Ramos (cell line): ENCODE measurements around the gene LARGE1.

Experiments
- in situ Hi-C: fragments of 300-500 bp; cut with MboI; formaldehyde crosslinking; loops from one replicate; pipeline ENCODE4 v1.14.3; 2022; ENCODE audit warnings: low sequenced_read_pairs; ENCODE audit not compliant: unreplicated experiment

LARGE1 gene

DNA sequence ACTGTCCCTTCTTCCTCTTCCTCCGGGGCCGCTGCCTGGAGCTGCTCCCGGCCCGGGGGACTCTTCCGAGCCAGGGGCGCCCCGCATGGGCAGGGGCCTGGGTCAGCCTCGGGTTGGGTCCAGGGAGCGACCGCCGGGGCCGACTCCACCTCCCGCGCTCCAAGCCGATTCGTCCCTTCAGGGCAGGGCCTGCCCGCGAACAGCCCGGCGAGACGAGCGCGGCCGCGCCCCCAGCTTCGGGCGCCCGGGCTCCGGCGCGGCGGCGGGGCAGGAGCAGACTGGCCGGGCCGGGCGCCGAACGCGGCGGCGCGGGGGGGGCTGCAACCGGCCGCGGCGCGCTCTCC is at the start of gene LARGE1:
Gene LARGE1 (minus strand): TSS at position 280 of the 344 bp plus-strand sequence.
- in situ Hi-C loops = no loop called here

DNA sequence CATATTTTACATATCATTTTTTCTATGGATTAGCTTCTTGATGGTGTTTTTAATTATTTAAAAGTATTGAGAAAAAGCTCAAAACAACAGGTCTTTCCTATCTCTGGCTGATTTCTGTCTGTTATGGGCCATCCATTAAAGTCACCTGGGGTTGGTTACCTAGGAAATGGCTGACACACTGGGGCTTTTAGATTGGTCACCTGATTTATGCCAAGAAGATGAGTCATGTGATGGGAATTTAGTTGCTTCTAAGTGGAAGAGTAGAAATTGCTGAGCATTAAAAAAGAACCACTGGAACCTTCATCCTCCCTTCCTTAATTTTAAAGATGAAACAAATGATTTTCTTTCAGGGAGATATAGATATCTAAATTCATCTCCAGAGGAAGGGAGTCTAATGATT is 48.8 kb upstream of the LARGE1 start:
- in situ Hi-C loops = no loop called here

DNA sequence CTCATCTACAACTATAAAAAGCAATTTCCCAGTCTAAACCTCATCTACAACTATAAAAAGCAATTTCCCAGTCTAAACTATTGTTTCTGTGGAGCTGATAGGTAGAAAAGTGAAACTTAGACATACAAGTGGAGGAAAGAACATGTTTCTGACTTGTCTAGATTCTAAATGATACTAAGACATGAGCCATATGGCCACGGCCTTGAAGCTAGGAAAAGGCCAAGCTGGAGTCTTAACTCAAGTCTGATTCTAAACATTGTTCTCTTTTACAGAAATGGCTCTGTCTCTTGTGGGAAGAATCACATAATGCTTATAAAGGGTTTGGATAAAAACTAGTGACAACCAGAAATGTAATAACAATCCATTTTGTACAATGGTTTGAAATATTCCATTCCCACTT is 43.8 kb upstream of the LARGE1 start:
- in situ Hi-C loops = no loop called here

DNA sequence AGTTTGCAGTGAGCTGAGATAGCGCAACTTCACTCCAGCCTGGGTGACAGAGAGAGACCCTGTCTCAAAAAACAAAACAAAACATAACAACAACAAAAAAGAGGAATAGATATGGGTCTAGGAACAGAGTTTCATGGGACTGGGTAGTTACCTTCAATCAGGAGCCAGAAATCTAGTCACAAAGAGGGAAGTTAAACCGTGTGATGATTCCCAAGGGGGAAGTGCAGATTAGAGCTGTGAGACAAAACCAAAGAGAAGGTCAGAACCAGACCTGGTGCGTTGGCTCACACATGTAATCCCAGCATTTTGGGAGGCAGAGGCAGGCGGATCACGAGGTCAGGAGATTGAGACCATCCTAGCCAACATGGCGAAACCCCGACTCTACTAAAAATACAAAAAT is 42.1 kb upstream of the LARGE1 start:
- in situ Hi-C loops = no loop called here

DNA sequence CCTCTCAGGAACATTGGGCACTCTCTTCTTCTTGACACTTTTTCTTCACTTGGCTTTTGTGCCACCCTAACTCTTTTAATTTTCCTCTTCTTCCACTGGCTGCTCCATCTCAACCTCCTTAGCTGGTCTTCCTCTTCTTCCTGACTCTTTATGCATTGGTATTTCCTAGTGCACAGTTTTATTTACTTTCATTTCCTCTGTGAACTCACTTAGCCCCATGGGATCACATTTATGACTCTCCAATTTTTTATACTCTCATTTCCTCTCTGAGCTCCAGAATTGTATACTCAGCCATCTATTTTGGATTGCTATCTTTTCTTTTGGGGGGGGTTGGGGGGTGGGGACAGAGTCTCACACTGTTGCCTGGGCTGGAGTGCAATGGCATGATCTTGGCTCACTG is 38.5 kb upstream of the LARGE1 start:
- in situ Hi-C loops = no loop called here

DNA sequence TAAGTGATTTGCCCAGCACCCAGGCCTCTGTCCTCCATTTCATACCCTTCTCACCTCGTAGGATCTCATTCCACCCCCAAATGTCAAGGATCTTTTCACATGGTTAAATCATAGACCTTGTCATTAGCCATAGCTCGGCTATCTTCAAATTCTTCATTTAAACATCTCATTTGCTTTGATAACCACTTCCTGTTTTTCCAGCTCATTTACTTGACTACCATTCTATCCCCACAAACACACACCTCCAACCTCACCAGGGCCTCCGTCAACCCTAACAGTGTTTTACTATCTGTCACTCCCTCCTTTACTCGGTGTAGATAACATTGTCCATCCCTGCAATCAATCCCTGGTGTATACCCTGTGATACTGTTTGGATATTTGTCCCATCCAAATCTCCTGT is 36.8 kb upstream of the LARGE1 start:
- in situ Hi-C loops = no loop called here

DNA sequence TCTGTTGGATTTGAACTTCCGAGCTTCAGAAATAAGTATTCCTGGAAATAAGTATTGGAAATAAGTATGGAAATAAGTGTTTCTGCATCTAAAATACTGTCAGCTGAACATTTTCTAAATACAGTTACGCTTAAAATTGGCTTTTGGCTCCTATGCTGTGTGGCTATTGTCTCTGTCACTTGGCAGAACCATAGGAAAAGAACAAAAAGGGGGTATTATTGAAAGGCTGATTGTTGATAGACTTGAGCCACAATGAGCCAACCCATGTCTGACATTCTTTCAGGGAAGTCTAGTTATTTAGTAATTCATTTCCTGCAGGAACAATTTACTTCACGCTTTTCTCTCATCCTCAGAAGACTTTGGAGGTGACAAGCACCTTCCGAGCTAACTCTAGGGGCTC is 32.5 kb upstream of the LARGE1 start:
- in situ Hi-C loops = no loop called here

DNA sequence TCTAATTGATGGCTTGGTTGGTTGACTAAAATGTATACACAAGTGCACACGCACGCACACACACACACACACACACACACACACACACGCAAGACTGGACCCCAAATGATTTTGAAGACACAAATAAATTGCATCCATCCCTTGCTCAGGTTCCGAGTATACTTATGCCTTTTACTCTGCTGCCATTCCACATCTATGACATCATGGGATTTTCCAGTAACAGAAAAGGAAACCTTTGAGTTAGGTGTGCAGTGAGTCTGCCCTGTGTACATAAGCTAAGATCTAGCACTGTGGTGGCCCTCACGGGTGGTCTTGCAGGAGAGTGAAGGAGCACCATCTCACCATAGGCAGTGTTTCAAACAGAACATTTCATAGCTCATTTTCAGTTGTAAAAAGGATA is 20.5 kb upstream of the LARGE1 start:
- in situ Hi-C loops = no loop called here

DNA sequence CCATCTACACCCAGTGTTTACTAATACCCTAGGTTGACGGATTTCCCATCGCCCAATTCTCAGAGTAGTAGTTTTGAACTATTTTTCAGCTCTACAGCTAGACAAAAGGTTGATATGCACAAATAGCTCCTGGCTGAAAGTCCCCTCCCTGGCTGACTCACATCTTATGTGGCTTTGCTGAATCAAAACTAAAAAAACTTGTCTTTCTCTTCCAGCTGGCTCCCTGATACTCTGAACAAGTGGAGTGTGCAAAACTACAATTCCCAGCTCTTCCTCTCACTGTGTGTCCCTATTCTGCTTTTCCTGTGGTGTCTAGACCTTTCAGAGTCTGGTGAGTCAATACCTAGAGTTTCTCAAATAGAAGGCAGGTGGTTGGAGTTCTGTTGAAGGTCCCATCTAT is 12.7 kb upstream of the LARGE1 start:
- in situ Hi-C loops = no loop called here

DNA sequence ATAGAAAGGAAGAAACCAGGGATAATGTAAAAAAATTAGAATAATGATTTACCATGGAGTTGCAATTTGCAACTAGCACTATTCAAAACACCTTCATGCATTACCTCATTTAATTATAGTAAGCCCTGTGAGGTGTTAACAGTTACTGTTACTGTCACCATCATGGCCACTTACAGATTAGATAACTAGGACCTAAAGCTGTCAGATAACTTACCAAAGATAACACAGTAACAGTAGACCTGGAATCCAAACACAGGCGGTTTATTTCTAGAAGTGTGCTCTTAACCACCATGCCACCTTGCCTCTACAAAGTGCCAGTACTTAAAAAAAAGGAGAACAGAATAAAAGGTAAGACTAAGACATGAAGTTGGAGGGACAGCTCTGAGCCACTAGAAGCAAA is 11.1 kb upstream of the LARGE1 start:
- in situ Hi-C loops = no loop called here

DNA sequence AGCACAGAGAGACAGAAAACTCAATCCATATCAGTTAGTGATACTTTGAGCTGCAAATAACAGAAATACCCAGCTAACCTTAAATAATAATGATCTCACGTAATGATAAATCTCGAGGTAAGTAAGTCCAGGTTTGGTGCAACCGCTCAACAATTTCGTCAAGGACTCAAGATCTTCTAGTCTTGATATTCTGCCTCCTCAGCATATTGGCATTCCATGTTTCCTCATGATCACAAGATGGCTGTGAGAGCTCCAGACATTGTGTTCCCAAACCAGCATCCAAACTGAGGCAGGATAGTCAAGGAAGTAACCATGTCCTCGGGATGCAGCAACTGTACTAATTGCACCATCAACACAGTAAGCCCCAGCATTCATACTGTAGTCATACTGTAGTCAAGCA is 7.5 kb upstream of the LARGE1 start:
- in situ Hi-C loops = no loop called here

DNA sequence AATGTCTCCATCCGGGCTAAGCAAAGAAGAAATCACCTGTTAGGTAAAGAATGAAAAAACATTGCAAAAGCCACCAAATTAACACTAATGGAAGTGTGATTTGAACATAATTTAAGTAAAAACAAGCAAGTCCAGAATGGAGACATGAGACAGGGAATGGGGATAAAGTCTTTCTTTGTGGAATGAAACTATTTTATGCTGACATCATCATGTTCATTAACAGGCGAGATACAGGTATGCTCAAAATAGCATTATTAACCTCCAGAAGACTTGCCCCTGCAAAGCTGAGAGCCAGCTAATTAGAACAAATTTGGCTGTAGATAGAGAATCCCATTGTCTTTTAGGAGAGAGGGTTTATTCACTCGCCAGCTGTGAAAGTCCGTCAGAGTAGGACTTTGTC is 4.9 kb upstream of the LARGE1 start:
- in situ Hi-C loops = no loop called here

DNA sequence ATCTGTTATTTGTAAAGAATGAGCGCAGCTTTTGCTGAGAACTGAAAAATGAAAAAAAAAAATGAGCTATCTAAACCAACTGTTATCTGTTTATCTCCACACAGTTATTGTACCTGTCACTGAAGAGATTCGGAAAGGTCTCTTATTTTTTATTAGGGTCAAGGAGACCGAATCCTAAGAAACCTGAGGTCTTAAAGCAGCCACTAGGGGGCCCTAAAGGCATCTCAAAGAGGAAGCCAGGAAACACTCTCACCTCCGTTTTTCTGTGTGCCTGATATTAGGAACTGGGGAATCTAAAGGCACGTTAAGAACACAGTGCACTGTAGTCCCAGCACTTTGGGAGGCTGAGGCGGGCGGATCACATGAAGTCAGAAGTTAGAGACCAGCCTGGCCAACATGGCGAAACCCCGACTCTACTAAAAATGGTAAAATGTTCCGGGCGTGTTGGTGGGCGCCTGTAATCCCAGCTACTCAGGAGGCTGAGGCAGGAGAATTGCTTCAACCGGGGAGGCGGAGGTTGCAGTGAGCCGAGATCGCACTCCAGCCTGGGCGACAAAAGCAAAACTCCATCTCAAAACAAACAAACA is 3.5 kb upstream of the LARGE1 start:
- in situ Hi-C loops = no loop called here

DNA sequence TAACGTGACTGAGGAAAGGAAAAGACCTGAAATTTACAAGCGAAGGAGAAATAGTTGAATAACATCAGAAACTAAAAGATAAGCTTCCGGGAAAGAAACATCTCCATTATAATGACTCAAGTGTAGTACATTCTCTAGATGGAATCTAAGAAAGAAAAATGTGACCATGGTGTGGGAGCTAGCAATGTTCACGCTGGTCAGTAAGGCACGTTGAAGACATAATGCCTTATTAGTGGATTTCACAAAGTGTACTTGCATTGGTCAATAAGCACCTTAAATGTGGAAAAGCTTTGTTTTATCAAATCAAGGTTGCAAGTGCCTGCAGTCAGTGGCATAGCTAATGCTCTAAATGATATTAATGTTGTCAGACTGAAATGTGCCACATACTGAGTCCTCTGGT is 2.8 kb upstream of the LARGE1 start:
- in situ Hi-C loops = no loop called here

DNA sequence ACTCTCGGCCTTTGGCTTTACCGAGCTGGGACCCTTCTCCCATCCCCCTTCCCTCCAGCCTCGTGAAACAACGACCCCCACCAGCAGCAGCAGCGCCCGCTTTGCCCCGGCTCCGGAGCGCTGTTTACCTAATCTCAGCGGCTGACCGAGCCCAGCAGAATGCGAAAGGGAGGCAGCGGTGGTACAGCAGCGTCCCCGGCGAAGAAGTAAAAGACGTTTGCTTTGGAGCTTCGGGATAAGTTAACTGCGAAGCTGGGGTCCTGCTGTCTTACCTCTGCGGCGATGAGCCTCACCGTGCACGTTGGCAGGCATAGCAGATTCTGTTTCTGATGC is 2.0 kb upstream of the LARGE1 start:
- in situ Hi-C loops = no loop called here

DNA sequence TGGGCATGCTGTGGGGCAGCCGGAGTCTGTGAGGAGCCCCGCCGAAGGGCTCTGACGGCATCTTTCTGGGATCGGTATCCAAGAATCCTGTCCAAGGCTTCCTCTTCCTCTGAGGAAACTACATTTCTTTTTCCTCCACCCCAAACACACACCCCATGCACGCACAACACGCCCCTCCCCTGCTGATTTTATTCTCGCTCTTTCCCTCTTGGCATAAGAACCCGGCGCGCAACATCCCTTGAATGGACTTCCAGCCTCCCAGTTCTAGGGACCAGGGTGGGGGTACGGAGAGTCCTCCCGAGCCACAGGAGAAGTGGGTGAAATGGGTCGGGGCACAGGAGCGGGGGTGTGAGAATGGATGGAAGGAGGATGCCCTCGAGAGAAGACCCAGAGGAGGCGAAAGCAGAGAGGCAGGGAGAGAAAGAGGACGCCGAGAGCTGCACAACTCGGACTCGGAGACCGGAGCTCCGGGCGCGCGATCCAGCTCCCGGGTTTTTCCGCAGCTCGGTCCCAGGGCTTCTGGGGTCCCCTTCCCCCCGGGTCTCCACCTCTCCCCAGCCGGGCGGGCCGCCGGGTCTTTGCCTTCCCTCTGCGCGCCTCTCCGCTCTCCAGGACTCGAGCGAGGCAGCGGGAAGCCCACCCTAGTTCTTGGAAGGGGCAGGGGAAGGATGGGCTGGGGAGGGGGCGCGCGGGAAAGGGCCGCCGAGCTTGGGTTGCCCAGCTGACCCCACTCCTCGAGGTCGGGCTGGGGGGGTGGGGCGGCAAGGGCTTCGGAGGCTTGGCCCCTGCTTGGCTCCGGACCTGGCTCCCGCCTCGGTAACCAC is 1.5 kb upstream of the LARGE1 start:
- in situ Hi-C loops = no loop called here

DNA sequence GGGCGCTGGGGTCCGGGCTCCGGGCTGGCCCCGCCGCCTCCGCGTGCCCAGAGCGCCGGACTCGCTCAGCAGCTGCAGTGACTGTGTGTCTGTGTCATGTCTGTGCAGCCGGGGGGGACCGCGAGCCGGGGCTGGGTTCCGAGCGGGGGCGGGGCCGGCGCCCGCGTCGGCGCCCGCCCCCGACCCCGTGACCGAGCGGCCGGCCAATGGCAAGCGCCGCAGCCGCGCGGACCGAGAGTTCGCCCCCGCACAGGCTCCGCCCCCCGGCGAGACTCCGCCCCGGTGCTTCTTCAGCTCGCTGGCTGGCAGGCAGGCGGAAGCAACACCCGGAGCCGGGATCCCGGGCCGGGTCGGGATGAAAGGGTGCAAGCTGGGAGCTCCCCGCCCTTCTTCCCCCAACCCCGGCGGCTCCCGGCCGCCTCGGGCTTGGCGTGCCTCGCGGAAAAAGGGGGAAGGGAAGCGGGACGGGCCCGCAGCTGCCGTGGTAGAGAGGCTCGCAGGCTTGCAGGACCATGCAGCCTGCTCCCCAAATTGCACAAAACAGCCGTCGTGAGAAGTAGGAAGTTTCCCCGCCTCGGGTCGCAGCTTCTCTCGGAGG is 750 bp upstream of the LARGE1 start:
- in situ Hi-C loops = no loop called here

DNA sequence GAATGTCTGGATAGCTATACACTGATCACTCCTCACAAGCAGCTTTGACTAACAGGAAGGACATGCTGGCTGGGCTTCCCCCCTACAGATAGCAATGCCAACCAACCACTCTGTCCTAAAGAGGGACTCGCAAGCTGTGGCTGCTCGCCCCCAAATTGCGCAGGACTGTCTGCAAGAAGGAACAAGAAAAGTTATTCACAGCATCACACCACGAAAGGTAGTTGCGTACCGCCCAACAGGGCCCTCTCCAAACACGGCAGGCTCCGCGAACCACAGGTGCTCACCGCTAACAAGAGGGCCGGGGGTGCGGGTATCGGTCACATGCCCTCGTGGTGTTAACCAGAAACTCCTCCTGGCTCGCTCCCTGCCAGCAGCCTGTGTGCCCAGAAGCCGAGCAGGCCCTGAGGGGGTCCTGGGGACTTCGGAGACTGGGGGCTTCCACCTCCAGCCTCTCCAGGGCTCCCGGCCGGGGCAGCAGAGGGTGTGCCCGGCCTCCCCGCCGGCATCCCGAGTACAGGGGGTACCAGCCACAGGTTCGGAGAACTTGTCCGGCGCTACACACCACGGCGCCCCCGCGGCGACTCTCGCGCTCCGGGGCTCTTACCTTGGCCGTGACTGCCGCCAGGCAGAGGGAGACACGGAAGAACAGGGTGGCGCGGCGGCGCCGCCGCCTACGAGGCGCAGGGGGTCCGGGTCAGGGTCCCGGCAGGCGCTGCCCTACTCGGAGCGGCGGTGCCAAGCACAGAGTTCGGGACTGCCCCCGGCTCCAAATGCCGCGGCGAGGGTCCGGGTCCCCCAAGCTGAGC is 682 bp downstream of the LARGE1 start:
- in situ Hi-C loops = loop anchor here (5.0 to 10.0 kb wide), 3 partner anchors 335 to 615 kb away; no protein-coding TSS in a partner anchor

DNA sequence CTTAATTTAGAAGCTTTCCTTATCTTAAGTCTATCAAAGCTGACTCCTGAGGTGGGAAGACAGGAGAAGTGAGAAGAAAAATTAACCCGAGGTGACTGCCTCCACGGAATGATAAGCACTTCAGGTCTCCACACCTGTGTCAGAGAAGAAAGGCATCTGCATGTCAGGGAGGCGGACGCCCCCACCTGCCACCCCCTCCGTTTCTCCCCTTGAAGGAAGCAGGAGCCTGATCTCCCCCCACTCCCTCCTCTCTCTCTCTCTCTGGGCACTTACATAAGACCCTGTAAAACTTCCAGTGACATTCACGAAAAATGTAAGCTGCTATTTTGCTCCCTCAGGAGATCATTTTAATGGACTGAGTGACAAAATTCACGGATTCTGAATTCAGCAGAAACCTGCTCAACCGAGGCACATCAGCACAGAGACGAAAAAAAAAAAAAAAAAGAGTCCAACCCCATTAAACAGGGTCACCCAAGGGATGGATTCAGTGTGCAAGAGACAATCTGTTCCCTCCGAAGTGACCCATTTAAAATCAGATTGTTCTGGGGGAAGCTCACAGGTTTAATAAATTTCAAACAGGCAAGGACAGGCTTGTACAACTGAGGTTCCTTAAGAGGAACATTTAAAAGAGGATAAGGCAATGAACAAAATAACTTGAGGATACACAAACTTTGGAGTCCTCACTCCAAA is 1.5 kb downstream of the LARGE1 start:
- in situ Hi-C loops = loop anchor here (5.0 to 10.0 kb wide), 3 partner anchors 334 to 614 kb away; no protein-coding TSS in a partner anchor

DNA sequence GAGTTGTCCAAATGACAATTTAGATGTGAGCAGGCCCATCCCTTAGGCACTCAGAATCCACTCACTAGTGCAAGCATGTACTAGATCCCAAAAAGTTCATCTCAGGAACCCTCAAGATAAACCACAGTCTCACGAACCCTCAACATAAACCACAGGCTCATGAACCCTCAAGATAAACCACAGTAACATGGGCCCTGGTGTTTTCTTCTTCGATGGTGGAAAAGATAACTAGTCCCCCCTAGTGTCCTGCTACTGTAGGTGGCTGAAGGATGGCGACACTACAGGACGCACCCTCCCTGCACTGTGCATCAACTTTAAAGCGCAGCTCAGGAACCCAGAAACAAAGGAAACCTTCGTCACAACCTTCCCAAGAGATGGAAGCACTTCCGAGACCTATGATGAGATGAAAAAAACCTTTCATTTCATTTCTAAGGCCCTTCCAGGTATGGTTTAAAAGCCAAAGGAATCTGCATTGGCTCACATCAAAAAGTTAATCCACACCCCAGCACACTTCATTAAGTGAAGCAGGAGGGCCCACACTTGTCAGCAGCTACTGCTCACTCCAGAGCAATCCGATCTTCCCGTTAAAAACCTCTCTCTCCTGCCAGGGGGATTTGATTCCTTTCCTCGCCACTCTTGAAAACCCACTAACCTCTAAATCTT is 2.4 kb downstream of the LARGE1 start:
- in situ Hi-C loops = loop anchor here (5.0 to 10.0 kb wide), 3 partner anchors 333 to 613 kb away; no protein-coding TSS in a partner anchor
